GM18951 (cell line): ENCODE data around the gene SUGCT.

Source experiments
- POLR2A ChIP-seq: IDR thresholded peaks from 4 replicates; pipeline ENCODE4 v1.6.1; 2011; ENCODE audit warnings: mild to moderate bottlenecking; ENCODE audit not compliant: insufficient read length, insufficient read depth; ENCODE audit errors: extremely low read depth
- in situ Hi-C: fragments of 300-500 bp; cut with MboI; formaldehyde crosslinking; loops from one replicate; pipeline ENCODE4 v1.12.0; 2022; ENCODE audit warnings: low sequenced_read_pairs, mixed read lengths, inconsistent platforms; ENCODE audit not compliant: unreplicated experiment

The SUGCT gene

GRCh38 chr7:40549372-40550039 lies 414.7 kb downstream of the SUGCT start:
- no peak for TF ChIP-seq POLR2A
- in situ Hi-C loops, result no loop called here

DNA sequence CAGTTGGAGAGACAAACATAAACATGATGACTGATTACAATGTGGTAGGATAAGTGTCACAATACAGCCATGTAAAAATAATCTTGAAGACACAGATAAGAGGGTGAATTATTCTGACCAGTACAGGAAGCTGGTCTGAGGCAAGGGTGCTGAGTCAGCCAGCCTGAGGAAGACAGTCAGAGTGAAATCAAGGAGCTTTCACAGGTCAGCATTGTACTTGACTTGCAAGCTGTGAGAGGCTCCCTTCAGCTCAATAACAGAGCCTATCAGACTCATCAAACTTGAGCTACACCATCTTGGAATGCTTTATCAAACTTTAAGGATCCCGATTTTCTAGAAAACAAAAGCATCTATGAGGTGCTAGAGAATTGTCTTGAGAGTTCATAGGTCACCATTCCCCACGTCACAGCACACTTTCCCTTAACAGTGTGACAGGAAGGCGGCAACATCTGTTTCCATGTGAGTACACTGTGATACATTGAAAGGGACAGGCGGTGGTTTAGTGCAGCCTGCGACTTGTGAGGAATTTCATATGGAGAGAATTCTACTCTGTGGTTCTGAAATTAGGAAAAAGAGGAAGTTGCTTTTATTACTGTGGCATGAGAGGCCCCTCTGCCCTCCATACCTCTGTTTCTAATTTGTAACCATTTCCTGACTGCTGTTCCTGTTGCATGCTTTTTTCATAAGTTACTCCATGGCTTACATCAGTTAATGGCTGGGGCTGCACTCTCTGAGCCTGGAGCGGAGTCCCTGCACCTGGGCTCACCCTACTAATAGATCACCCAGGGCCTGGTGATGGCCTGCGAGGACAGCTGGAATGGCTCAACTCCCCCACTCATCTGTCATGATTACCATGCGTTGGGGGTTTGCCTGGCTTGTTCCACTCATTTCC lies 417.1 kb downstream of the SUGCT start:
- in situ Hi-C loops, result no loop called here

GRCh38 chr7:40560672-40561071 lies 425.9 kb downstream of the SUGCT start:
- in situ Hi-C loops, result no loop called here
- TF ChIP-seq POLR2A, result no peak

More for the DNA sequence above, 417.1 kb downstream of the SUGCT start:
- no peak for TF ChIP-seq POLR2A

DNA sequence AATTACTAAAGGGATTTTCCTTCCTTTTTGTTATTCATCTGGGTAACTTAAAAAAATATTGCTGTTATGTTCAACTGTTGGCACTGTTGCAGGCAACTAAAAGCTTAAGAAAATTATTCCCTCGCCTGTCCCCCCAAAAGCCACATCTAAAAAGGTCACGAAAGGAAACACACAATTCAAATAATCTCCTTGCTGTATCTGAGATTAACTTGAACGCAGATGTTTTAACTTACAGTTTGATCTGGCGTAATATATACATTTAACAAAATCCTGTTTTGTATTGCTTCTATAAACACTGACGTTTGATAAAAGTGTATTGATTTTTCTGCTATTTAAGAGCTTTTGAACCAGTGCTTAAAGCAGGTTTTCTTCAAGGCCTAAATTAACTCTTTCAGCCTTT lies 432.1 kb downstream of the SUGCT start:
- in situ Hi-C loops, result no loop called here
- no peak for TF ChIP-seq POLR2A

GRCh38 chr7:40569326-40569725 lies 434.5 kb downstream of the SUGCT start:
- in situ Hi-C loops, result no loop called here
- no peak for TF ChIP-seq POLR2A

GRCh38 chr7:40570223-40570622 lies 435.4 kb downstream of the SUGCT start:
- no peak for TF ChIP-seq POLR2A
- in situ Hi-C loops, result no loop called here

GRCh38 chr7:40571796-40572195 lies 437.0 kb downstream of the SUGCT start:
- TF ChIP-seq POLR2A, result no peak
- in situ Hi-C loops, result no loop called here

DNA sequence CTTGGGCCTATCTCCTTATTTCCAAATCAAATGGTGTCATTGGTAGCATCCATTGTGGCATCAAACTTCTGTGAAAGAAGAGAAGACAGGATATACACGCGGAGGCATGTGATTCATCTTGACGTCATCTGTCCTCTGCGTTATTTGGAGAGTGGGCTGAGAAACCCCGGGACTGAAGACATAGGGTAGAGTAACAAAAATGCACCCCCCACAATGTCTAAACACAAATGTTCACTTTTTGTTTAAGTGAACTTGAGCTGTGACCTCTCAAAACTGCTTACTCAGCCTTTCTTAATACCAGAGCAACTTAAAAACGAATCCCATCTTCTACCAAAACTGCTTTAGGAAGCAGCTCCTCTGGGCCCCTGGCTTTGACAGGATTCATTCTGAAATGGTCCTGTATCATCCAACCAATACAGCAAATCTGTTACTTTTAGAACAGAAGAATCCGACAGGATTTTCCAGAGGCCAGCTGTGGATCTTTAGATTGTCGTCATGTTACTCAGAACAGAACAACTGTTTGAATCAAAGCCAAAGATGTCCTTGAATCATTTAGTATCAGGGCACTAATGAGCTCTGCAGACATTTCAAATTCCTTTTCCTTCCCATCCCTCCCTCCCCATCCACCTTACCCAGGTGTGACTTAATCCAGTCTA lies 438.1 kb downstream of the SUGCT start:
- TF ChIP-seq POLR2A, result no peak
- in situ Hi-C loops, result no loop called here

DNA sequence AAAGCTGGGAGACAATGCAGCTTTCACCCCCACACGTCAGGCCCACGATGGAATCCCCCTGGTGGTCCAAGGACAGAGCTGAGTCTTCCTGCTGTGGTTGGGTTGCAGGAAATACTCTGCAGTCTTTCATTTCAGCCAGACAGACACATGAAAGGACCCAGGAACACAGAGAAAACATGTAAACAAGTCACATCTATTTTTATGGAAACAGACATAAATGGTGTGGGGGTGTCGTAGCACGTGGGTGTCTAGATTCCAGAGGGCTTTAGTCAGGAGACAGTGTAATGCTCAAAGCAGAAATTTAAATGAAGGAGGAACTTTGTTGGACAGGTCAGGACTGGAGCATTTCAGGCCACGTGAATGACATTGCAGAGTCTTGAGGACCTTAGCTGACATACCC lies 444.6 kb downstream of the SUGCT start:
- TF ChIP-seq POLR2A, result no peak
- in situ Hi-C loops, result no loop called here

- in situ Hi-C loops, result no loop called here
- TF ChIP-seq POLR2A, result no peak
These were observed 446.0 kb downstream of the SUGCT start for GRCh38 chr7:40580776-40581175.

DNA sequence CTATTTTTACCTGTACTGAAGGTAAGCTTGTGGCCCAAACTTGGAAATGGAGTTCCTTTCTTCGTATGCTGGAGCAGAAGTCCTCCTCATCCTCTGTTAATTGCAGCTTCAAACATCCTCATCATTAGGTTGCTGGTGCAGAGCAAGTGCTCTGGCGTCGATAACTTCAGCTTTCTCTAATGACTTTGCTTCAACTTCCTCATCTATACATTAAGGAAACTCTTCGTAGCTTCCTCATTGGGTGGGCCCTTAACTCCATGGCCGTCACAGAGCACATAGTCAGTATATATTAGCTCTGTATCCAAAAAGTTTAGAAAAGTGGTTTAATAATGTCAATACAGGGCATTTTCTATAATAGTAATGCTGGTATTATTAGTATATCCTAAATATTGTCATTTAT lies 447.7 kb downstream of the SUGCT start:
- in situ Hi-C loops, result no loop called here
- TF ChIP-seq POLR2A, result no peak

DNA sequence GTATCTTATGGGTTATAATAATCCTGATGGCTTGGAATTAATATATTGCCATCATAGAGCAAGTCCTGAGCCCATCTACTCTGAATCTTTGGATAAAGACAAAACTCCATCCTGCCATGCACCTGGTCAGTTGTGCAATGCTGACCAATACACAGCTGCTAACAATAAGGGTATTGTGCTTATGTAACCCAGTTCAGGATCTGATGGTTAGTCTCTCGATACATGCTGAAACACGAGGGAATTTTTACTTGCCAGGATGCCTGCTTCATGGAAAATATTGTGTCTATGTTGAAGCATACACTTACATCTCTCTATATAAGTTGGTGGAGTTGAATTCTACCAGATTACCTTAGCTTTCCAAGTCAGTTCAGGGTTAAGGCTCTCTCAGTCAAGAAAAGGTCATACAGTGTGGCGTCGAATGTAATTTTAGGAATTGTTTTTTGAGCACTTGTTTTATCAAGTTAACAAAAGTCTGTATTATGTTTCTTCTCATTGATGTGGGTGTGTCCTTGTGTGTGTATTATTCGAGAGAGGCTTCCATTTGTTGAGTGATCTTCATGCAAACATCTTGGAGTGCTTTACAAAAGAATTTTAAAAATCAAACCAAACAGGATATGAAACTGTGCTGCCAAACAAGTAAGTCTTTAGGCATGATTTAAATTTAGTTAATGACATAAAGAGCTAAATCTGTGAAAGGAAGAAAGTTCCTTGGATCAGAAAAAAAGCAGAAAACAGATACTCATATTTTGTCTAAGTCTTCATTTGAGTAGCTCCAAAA lies 449.1 kb downstream of the SUGCT start:
- in situ Hi-C loops, result no loop called here
- no peak for TF ChIP-seq POLR2A
